GM21576 (cell line): ENCODE data around the gene HLA-G.
"Not testable (repeated sequence)": the region's sequence is repeated elsewhere in the genome, so short reads cannot be mapped to it uniquely, and the experiment has no call there.

Experiments
- ATAC-seq: cut with Tn5 transposase; IDR thresholded peaks from one replicate; pipeline ENCODE4 v1.9.1; 2021; ENCODE audit warnings: mild to moderate bottlenecking, moderate library complexity; ENCODE audit not compliant: unreplicated experiment

The HLA-G gene

GRCh38 chr6:29827579-29828470 lies at the start of gene HLA-G:
TSS of gene HLA-G (plus strand) at chr6:29827825. CDS start at chr6:29827845, 20 bp downstream.
- ATAC-seq: no peak

GRCh38 chr6:29780019-29780698 lies 47.5 kb upstream of the HLA-G start:
- ATAC-seq: not testable (repeated sequence)

GRCh38 chr6:29789176-29789575 lies 38.4 kb upstream of the HLA-G start:
- ATAC-seq: no peak

GRCh38 chr6:29790626-29791025 lies 37.0 kb upstream of the HLA-G start:
- ATAC-seq: no peak

GRCh38 chr6:29791162-29791561 lies 36.5 kb upstream of the HLA-G start:
- no peak for ATAC-seq

- no peak for ATAC-seq
These were observed 35.9 kb upstream of the HLA-G start for GRCh38 chr6:29791786-29792122.

GRCh38 chr6:29792123-29793035 lies 35.2 kb upstream of the HLA-G start:
- no peak for ATAC-seq

GRCh38 chr6:29793036-29793356 lies 34.6 kb upstream of the HLA-G start:
- ATAC-seq: no peak

- no peak for ATAC-seq
These were observed 33.8 kb upstream of the HLA-G start for GRCh38 chr6:29793796-29794195.

GRCh38 chr6:29796026-29796425 lies 31.6 kb upstream of the HLA-G start:
- no peak for ATAC-seq

- ATAC-seq: no peak
These were observed 30.5 kb upstream of the HLA-G start for GRCh38 chr6:29797135-29797534.

GRCh38 chr6:29797966-29798365 lies 29.7 kb upstream of the HLA-G start:
- ATAC-seq: no peak

GRCh38 chr6:29800254-29800653 lies 27.4 kb upstream of the HLA-G start:
- ATAC-seq: no peak

GRCh38 chr6:29806387-29806786 lies 21.2 kb upstream of the HLA-G start:
- ATAC-seq: no peak

- ATAC-seq: no peak
These were observed 18.4 kb upstream of the HLA-G start for GRCh38 chr6:29809249-29809648.

- no peak for ATAC-seq
These were observed 17.3 kb upstream of the HLA-G start for GRCh38 chr6:29810371-29810770.

GRCh38 chr6:29811377-29811776 lies 16.2 kb upstream of the HLA-G start:
- ATAC-seq: no peak

- ATAC-seq: no peak
These were observed 14.6 kb upstream of the HLA-G start for GRCh38 chr6:29813066-29813465.

- ATAC-seq: no peak
These were observed 13.8 kb upstream of the HLA-G start for GRCh38 chr6:29813809-29814208.

- no peak for ATAC-seq
These were observed 13.1 kb upstream of the HLA-G start for GRCh38 chr6:29814379-29815117.
